ENCODE measurements around the gene SPTBN1.

SPTBN1 gene

GRCh38 chr2:54570925-54571694 is 115.0 kb downstream of the SPTBN1 start:
- Mint-ChIP-seq H3K27me3 (no peaks in the 10 kb centered on the region), H3K4me1 (peaks cover 96% of the 10 kb centered on the region), H3K27ac (peak overlapping the region; percentile 95), H3K36me3 (peaks cover 3% of the 10 kb centered on the region), H3K9me3 (no peaks in the 10 kb centered on the region), H3K4me3 (peak overlapping the region; percentile 88)

GRCh38 chr2:54572262-54572635 is 116.1 kb downstream of the SPTBN1 start:
- no peaks in the 10 kb centered on the region for H3K9me3 Mint-ChIP-seq
- H3K27ac Mint-ChIP-seq, result peak overlapping the region; percentile 95
- peaks cover 3% of the 10 kb centered on the region for H3K36me3 Mint-ChIP-seq
- peak overlapping the region; percentile 83 for H3K4me3 Mint-ChIP-seq
- no peaks in the 10 kb centered on the region for H3K27me3 Mint-ChIP-seq
- peaks cover 96% of the 10 kb centered on the region for H3K4me1 Mint-ChIP-seq

GRCh38 chr2:54572636-54573536 is 116.8 kb downstream of the SPTBN1 start:
- Mint-ChIP-seq H3K27me3 (no peaks in the 10 kb centered on the region), H3K4me3 (peak overlapping the region; percentile 83)

GRCh38 chr2:54573537-54573919 is 117.4 kb downstream of the SPTBN1 start:
- Mint-ChIP-seq H3K27me3 (no peaks in the 10 kb centered on the region), H3K27ac (peak overlapping the region; percentile 95), H3K4me3 (peak overlapping the region; percentile 83), H3K4me1 (peaks cover 98% of the 10 kb centered on the region), H3K36me3 (peaks cover 3% of the 10 kb centered on the region), H3K9me3 (no peaks in the 10 kb centered on the region)

More at GRCh38 chr2:54572636-54573536, 116.8 kb downstream of the SPTBN1 start:
- H3K4me1 Mint-ChIP-seq, result peaks cover 98% of the 10 kb centered on the region
- peaks cover 3% of the 10 kb centered on the region for H3K36me3 Mint-ChIP-seq
- H3K27ac Mint-ChIP-seq, result peak overlapping the region; percentile 95
- no peaks in the 10 kb centered on the region for H3K9me3 Mint-ChIP-seq

GRCh38 chr2:54574107-54574859 is 118.2 kb downstream of the SPTBN1 start:
- Mint-ChIP-seq H3K27ac (peak overlapping the region; percentile 95), H3K36me3 (peaks cover 3% of the 10 kb centered on the region), H3K4me1 (peaks cover 99% of the 10 kb centered on the region), H3K27me3 (no peaks in the 10 kb centered on the region), H3K9me3 (no peaks in the 10 kb centered on the region), H3K4me3 (peak overlapping the region; percentile 83)

- Mint-ChIP-seq H3K27me3 (no peaks in the 10 kb centered on the region), H3K4me1 (peaks cover 99% of the 10 kb centered on the region), H3K9me3 (no peaks in the 10 kb centered on the region), H3K4me3 (peak overlapping the region; percentile 83), H3K27ac (peak overlapping the region; percentile 95), H3K36me3 (peaks cover 3% of the 10 kb centered on the region)
Observed at GRCh38 chr2:54574860-54575247, 118.7 kb downstream of the SPTBN1 start.

GRCh38 chr2:54575379-54575888 is 119.3 kb downstream of the SPTBN1 start:
- peak overlapping the region; percentile 95 for H3K27ac Mint-ChIP-seq
- peaks cover 3% of the 10 kb centered on the region for H3K36me3 Mint-ChIP-seq
- peak overlapping the region; percentile 83 for H3K4me3 Mint-ChIP-seq
- H3K4me1 Mint-ChIP-seq, result peaks cover 99% of the 10 kb centered on the region
- no peaks in the 10 kb centered on the region for H3K27me3 Mint-ChIP-seq
- no peaks in the 10 kb centered on the region for H3K9me3 Mint-ChIP-seq

GRCh38 chr2:54577035-54577434 is 120.9 kb downstream of the SPTBN1 start:
- no peaks in the 10 kb centered on the region for H3K27me3 Mint-ChIP-seq
- peak overlapping the region; percentile 92 for H3K27ac Mint-ChIP-seq
- peaks cover 3% of the 10 kb centered on the region for H3K36me3 Mint-ChIP-seq
- H3K4me3 Mint-ChIP-seq, result no peak overlapping the region
- peaks cover 96% of the 10 kb centered on the region for H3K4me1 Mint-ChIP-seq
- H3K9me3 Mint-ChIP-seq, result no peaks in the 10 kb centered on the region

- Mint-ChIP-seq H3K9me3 (no peaks in the 10 kb centered on the region), H3K4me1 (peaks cover 96% of the 10 kb centered on the region), H3K4me3 (peak overlapping the region; percentile 51), H3K36me3 (peaks cover 3% of the 10 kb centered on the region), H3K27me3 (no peaks in the 10 kb centered on the region), H3K27ac (peak overlapping the region; percentile 78)
Observed at GRCh38 chr2:54577944-54578647, 122.0 kb downstream of the SPTBN1 start.

- H3K9me3 Mint-ChIP-seq, result no peaks in the 10 kb centered on the region
- H3K4me3 Mint-ChIP-seq, result peak overlapping the region; percentile 51
- H3K36me3 Mint-ChIP-seq, result peaks cover 3% of the 10 kb centered on the region
- peaks cover 96% of the 10 kb centered on the region for H3K4me1 Mint-ChIP-seq
- peak overlapping the region; percentile 78 for H3K27ac Mint-ChIP-seq
- H3K27me3 Mint-ChIP-seq, result no peaks in the 10 kb centered on the region
Observed at GRCh38 chr2:54578648-54579045, 122.5 kb downstream of the SPTBN1 start.

GRCh38 chr2:54579061-54579681 is 123.0 kb downstream of the SPTBN1 start:
- Mint-ChIP-seq H3K4me3 (peak overlapping the region; percentile 82), H3K9me3 (no peaks in the 10 kb centered on the region), H3K36me3 (peaks cover 3% of the 10 kb centered on the region), H3K4me1 (peaks cover 96% of the 10 kb centered on the region), H3K27ac (peak overlapping the region; percentile 92), H3K27me3 (no peaks in the 10 kb centered on the region)

- Mint-ChIP-seq H3K9me3 (no peaks in the 10 kb centered on the region), H3K4me1 (peaks cover 96% of the 10 kb centered on the region), H3K27me3 (no peaks in the 10 kb centered on the region), H3K27ac (peak overlapping the region; percentile 92), H3K36me3 (peaks cover 3% of the 10 kb centered on the region), H3K4me3 (peak overlapping the region; percentile 82)
Observed at GRCh38 chr2:54579682-54580620, 123.8 kb downstream of the SPTBN1 start.

- Mint-ChIP-seq H3K27me3 (no peaks in the 10 kb centered on the region), H3K27ac (peak overlapping the region; percentile 98), H3K4me1 (peaks cover 95% of the 10 kb centered on the region), H3K4me3 (peak overlapping the region; percentile 84), H3K36me3 (no peaks in the 10 kb centered on the region), H3K9me3 (no peaks in the 10 kb centered on the region)
Observed at GRCh38 chr2:54581326-54582039, 125.4 kb downstream of the SPTBN1 start.
